ENCODE data around the gene SRPK2. TPM values are rescaled to one million over a fixed set of nuclear protein-coding genes. Genes with fewer than 3 reads are reported as not detected.

Gene SRPK2
- total RNA-seq, 4 donors from 2014 or later = 33.0 to 47.4 (median 42.8) TPM

GRCh38 chr7:105133358-105133757 is 255.4 kb downstream of the SRPK2 start:
- no peak overlapping the region for H3K27ac ChIP-seq (replicated peaks in 1 of 4)
- peaks cover 0 to 49% (median 22%) of the 10 kb centered on the region in 4 donors for H3K36me3 ChIP-seq
- peaks cover 0 to 15% (median 4%) of the 10 kb centered on the region in 4 donors for H3K4me1 ChIP-seq
- H3K9me3 ChIP-seq = no peaks in the 10 kb centered on the region
- intact Hi-C loops (cut with DNase I) = no loop called here
- TF ChIP-seq CTCF (IDR thresholded peaks at IDR 0.05) (no peak), POLR2A (IDR thresholded peaks at IDR 0.05; ENCODE audit: low read depth) (no peak), EP300 (IDR thresholded peaks at IDR 0.05) (no peak), POLR2AphosphoS5 (IDR thresholded peaks at IDR 0.05) (no peak)
- no peaks in the 10 kb centered on the region for H3K27me3 ChIP-seq
- no peak overlapping the region for H3K4me3 ChIP-seq
- WGBS = 100% methylated on average over 6 of the region's 7 CpGs
- DNase-seq (ENCODE audit: extremely low spot score) = peak; percentile 89

GRCh38 chr7:105132835-105133234 is 255.9 kb downstream of the SRPK2 start:
- DNase-seq (ENCODE audit: extremely low spot score) = peak; percentile 64
- Histone ChIP-seq H3K4me1 (peaks cover 0 to 15% (median 4%) of the 10 kb centered on the region in 4 donors), H3K27ac (replicated peaks in 1 of 4) (no peak overlapping the region), H3K27me3 (no peaks in the 10 kb centered on the region), H3K9me3 (no peaks in the 10 kb centered on the region), H3K4me3 (no peak overlapping the region), H3K36me3 (peaks cover 0 to 43% (median 18%) of the 10 kb centered on the region in 4 donors)
- intact Hi-C loops (cut with DNase I) = no loop called here
- 93% methylated on average over 10 of the region's 10 CpGs for WGBS
- TF ChIP-seq CTCF (IDR thresholded peaks at IDR 0.05) (no peak), POLR2AphosphoS5 (IDR thresholded peaks at IDR 0.05) (no peak), POLR2A (IDR thresholded peaks at IDR 0.05; ENCODE audit: low read depth) (no peak), EP300 (IDR thresholded peaks at IDR 0.05) (no peak)

GRCh38 chr7:105132335-105132734 is 256.4 kb downstream of the SRPK2 start:
- H3K4me3 ChIP-seq = no peak overlapping the region
- H3K4me1 ChIP-seq = peaks cover 0 to 15% (median 4%) of the 10 kb centered on the region in 4 donors
- H3K27ac ChIP-seq (replicated peaks in 1 of 4) = no peak overlapping the region
- WGBS = 88% methylated on average over 5 of the region's 5 CpGs
- H3K27me3 ChIP-seq = no peaks in the 10 kb centered on the region
- intact Hi-C loops (cut with DNase I) = no loop called here
- no peaks in the 10 kb centered on the region for H3K9me3 ChIP-seq
- no peak for TF ChIP-seq CTCF (IDR thresholded peaks at IDR 0.05)
- TF ChIP-seq EP300 (IDR thresholded peaks at IDR 0.05) = no peak
- no peak for TF ChIP-seq POLR2AphosphoS5 (IDR thresholded peaks at IDR 0.05)
- no peak for TF ChIP-seq POLR2A (IDR thresholded peaks at IDR 0.05; ENCODE audit: low read depth)
- DNase-seq (ENCODE audit: extremely low spot score) = no peak
- peaks cover 0 to 38% (median 20%) of the 10 kb centered on the region in 4 donors for H3K36me3 ChIP-seq

GRCh38 chr7:105131890-105132289 is 256.8 kb downstream of the SRPK2 start:
- Histone ChIP-seq H3K36me3 (peaks cover 0 to 36% (median 21%) of the 10 kb centered on the region in 4 donors), H3K9me3 (no peaks in the 10 kb centered on the region), H3K4me1 (peaks cover 0 to 10% (median 4%) of the 10 kb centered on the region in 4 donors), H3K4me3 (no peak overlapping the region), H3K27ac (replicated peaks in 1 of 4) (no peak overlapping the region), H3K27me3 (no peaks in the 10 kb centered on the region)
- intact Hi-C loops (cut with DNase I) = no loop called here
- 83% methylated on average over 7 of the region's 7 CpGs for WGBS
- DNase-seq (ENCODE audit: extremely low spot score) = peak; percentile 21
- TF ChIP-seq CTCF (IDR thresholded peaks at IDR 0.05) (no peak), POLR2AphosphoS5 (IDR thresholded peaks at IDR 0.05) (no peak), POLR2A (IDR thresholded peaks at IDR 0.05; ENCODE audit: low read depth) (no peak), EP300 (IDR thresholded peaks at IDR 0.05) (no peak)
